GM12874 (cell line): ENCODE data around the gene PFDN5.

ENCODE experiments used
- TF ChIP-seq, protein P1 (sequence below): IDR thresholded peaks from 2 replicates; pipeline ENCODE4 v1.5.1; 2011; ENCODE audit warnings: low read depth, mild to moderate bottlenecking, control low read depth, low read length, moderate library complexity; ENCODE audit not compliant: insufficient read depth

PFDN5 gene

DNA sequence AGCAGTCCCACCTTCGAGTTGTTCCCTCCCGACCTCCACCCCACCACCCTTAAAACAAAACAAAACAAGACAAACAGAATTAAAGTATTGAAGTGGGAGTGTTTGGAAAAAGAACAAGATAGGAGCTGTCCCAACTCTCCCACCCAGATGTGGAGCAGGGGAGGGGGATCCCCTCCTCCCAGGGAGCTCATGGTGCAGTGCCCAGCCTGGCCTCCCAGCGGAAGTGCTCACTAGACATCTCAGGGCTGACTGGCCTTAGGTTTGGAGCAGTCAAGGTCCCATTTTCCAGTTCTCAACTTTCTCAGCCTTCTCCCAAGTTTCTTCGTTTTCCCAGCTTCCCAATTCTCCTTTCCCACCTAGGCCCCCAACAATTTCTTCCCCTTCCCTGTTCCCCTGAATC is 37.9 kb downstream of the PFDN5 start:
- TF ChIP-seq, protein P1, sequence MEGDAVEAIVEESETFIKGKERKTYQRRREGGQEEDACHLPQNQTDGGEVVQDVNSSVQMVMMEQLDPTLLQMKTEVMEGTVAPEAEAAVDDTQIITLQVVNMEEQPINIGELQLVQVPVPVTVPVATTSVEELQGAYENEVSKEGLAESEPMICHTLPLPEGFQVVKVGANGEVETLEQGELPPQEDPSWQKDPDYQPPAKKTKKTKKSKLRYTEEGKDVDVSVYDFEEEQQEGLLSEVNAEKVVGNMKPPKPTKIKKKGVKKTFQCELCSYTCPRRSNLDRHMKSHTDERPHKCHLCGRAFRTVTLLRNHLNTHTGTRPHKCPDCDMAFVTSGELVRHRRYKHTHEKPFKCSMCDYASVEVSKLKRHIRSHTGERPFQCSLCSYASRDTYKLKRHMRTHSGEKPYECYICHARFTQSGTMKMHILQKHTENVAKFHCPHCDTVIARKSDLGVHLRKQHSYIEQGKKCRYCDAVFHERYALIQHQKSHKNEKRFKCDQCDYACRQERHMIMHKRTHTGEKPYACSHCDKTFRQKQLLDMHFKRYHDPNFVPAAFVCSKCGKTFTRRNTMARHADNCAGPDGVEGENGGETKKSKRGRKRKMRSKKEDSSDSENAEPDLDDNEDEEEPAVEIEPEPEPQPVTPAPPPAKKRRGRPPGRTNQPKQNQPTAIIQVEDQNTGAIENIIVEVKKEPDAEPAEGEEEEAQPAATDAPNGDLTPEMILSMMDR, result no peak

DNA sequence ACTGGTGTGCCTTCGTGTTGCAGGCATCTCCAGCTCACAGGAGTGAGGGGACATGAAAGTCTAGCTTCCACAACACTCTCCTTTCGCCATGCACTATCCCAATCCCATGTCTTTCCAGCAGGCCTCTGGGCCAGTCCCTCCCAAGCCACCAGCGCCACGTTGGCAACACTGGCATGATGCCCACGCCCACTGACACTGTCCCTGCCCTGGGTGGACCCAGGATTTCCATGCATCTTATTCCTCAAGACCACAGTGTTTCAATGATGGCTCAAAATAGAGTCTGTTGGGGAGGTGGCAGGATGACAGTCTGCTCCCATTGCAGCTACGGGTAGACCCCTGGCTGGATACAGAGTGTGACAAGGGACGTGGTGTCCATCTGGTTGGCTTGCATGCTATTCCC is 38.5 kb downstream of the PFDN5 start:
- TF ChIP-seq, protein P1, result no peak

- TF ChIP-seq, protein P1, result no peak
These were observed 39.5 kb downstream of the PFDN5 start for GRCh38 chr12:53334822-53335221.

GRCh38 chr12:53336181-53336681 is 40.9 kb downstream of the PFDN5 start, which contains the start of gene SP7:
SP7 (minus strand) TSS chr12:53336354; CDS start chr12:53335646, 708 bp downstream.
- TF ChIP-seq, protein P1, result no peak

- TF ChIP-seq, protein P1, result no peak
These were observed 42.7 kb downstream of the PFDN5 start for GRCh38 chr12:53338017-53338416.

- TF ChIP-seq, protein P1, result no peak
These were observed 43.6 kb downstream of the PFDN5 start for GRCh38 chr12:53338916-53339315.

- TF ChIP-seq, protein P1, result no peak
These were observed 45.1 kb downstream of the PFDN5 start for GRCh38 chr12:53340398-53340797.
